ENCODE results near the gene SFN. TPM values are rescaled to one million over a fixed set of nuclear protein-coding genes. Genes with fewer than 3 reads are reported as not detected.

The SFN gene
- total and polyA plus RNA-seq, 2 of the 13 experiments (the other 11 are each of a cell fraction or from before 2014, with no cell fraction given), result 4.3 to 5.6 TPM

GRCh38 chr1:26910343-26911160 is 47.6 kb downstream of the SFN start (continued):
- TF ChIP-seq ZBTB40 (IDR thresholded peaks at IDR 0.05) (no peak), ZBTB40 (CRISPR knock-in tag; IDR thresholded peaks at IDR 0.05) (0 out of 2 replicates have a peak, but pooled peaks have one; percentile 59), TBP (CRISPR knock-in tag; IDR thresholded peaks at IDR 0.05) (no peak), ETV6 (CRISPR knock-in tag; conservative IDR thresholded peaks at IDR 0.05) (no peak), HMGXB4 (CRISPR knock-in tag; IDR thresholded peaks at IDR 0.05; ENCODE audit: borderline replicate concordance in 1 of 2, low read depth in 1 of 2) (peak; percentile 21 to 81; a peak in 2 of 4 replicates), ZNF776 (CRISPR knock-in tag; IDR thresholded peaks at IDR 0.05) (peak; percentile 63; the same call in 1 of the 2 replicates), ZBTB1 (CRISPR knock-in tag; IDR thresholded peaks at IDR 0.05; ENCODE audit: borderline replicate concordance) (no peak), ZKSCAN8 (CRISPR knock-in tag; IDR thresholded peaks at IDR 0.05; ENCODE audit: borderline replicate concordance) (peak; percentile 71; the same call in 1 of the 2 replicates), BCL3 (CRISPR knock-in tag; IDR thresholded peaks at IDR 0.05) (no peak), TBX2 (CRISPR knock-in tag; IDR thresholded peaks at IDR 0.05; ENCODE audit: borderline replicate concordance) (peak; percentile 95), CERS6 (CRISPR knock-in tag; IDR thresholded peaks at IDR 0.05) (no peak)
- TF ChIP-seq, protein P1, sequence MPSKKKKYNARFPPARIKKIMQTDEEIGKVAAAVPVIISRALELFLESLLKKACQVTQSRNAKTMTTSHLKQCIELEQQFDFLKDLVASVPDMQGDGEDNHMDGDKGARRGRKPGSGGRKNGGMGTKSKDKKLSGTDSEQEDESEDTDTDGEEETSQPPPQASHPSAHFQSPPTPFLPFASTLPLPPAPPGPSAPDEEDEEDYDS (CRISPR knock-in tag; IDR thresholded peaks at IDR 0.05), result peak; percentile 87; the same call in 1 of the 2 replicates
- TF ChIP-seq, protein P2, sequence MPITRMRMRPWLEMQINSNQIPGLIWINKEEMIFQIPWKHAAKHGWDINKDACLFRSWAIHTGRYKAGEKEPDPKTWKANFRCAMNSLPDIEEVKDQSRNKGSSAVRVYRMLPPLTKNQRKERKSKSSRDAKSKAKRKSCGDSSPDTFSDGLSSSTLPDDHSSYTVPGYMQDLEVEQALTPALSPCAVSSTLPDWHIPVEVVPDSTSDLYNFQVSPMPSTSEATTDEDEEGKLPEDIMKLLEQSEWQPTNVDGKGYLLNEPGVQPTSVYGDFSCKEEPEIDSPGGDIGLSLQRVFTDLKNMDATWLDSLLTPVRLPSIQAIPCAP (CRISPR knock-in tag; IDR thresholded peaks at IDR 0.05; ENCODE audit: low read depth), result no peak

Data from HepG2 (cell line).